Measurements from ENCODE around the gene TTC22.
A peak's percentile ranks its signal among the peaks of the same experiment; 100 is the strongest.
"Not testable (repeated sequence)": the region's sequence is repeated elsewhere in the genome, so short reads cannot be mapped to it uniquely, and the experiment has no call there.

TTC22 gene

DNA sequence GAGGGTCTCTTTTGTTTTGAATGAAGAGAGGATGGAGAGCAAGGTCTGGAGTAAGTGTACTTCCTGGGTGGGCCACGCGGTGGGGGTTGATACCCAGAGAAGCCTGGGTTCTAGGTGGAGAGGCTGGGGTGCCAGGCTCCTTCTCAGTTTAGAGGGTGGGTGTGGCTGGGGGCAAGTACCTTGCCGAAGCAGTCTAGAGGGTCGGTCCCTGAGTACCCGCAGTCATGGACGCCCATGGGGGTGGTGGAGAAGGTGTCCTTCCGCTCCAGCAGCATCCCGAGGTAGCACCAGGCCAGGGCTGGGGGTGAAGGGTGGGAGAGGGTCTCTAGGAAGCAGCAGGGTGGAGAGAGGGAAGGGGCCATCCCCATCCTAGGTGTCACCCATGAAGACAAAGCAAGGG lies 14.3 kb downstream of the TTC22 start:
- DNase-seq (ENCODE audit: low read depth in 2 of 2) = no peak

DNA sequence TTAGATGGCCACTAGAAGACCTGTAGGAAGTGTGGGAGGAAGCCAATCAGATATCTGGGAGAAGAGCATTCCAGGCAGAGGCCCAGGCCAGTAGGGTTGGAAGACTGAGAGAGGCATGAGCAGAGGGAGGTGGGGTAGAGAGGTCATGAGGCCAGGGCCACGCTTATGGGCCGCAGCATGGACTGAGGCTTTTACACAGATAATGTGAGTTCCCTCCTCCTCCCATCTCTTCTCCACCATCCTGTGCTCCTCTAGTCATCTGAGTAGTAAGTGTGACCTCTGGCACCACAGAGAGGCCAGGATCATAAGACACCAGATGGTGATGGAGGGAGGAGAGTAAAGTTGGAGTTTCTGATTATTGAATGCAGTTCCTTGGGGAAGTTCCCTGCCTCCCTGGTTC lies 17.1 kb downstream of the TTC22 start:
- DNase-seq (ENCODE audit: low read depth in 2 of 2) = no peak

DNA sequence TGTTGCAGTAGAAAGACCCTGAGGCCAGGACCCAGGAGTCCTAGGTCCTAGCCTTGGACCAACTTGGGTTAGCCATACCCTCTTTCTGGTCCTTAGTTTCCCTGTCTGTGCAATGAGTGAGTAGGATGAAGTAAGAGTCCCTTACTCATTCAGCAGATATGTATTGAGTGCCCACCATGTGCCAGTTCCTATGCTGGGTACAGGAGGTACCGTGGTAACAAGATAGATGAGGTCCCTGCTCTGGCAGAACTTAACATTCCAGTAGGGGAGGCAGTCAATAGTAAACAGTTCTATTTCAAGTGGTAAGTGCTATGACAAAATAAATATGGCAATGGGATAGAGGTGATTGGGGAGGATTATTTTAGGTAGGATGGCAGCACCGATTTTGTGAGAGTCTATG lies 18.5 kb downstream of the TTC22 start:
- no peak for DNase-seq (ENCODE audit: low read depth in 2 of 2)

DNA sequence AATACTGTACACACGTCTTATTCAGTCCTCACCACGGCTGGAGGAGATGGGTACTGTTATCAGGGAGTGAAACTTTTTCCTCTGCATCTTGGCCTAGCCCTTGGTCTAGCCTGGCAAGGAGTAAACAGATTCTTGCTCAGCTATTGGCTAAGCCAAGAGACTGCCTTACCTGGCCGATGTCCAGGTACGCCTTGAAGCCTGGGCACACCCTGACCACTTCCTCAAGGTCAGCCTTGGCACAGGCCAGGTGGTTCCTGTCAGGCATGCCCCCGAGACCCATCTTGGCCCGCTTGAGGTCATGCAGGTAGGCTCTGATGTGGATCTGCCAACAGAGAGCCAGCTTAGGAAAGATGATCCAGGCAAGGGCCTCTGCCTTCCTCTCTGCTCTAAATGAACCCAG lies 19.0 kb downstream of the TTC22 start:
- DNase-seq (ENCODE audit: low read depth in 2 of 2) = no peak

DNA sequence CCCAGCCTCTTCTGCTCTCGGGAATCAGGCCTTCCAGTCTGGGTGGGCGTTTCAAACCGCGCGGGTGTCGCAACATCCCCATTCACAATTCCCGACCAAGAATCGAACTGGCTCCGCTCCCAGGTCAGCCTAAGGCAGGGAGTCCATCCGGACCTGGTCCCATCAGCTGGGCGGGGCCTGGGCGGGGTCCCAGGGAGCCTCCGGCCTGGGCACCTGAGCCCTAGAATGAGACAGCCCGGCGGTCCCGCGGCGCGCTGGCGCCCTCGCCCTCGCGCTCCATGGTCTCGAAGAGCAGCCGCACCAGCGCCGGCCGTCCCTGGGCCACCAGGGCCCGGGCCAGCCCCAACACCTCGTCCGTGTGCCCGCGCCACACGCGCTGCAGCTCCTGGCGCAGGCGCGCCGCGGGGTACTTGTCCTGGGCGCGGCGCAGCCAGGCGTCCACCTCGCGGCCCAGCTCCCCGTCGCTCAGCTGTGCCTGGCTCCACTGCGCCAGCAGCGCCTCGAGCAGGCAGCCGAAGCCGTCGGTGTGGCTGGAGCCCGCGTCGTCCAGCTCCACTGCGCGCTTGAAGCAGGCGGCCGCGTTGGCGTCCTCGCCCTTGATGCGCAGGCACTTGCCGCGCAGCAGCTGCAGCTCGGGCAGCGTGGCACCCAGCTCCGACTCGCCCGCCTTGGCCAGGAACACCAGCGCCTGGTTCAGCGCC lies 19.9 kb downstream of the TTC22 start:
- DNase-seq (ENCODE audit: low read depth in 2 of 2) = no peak

DNA sequence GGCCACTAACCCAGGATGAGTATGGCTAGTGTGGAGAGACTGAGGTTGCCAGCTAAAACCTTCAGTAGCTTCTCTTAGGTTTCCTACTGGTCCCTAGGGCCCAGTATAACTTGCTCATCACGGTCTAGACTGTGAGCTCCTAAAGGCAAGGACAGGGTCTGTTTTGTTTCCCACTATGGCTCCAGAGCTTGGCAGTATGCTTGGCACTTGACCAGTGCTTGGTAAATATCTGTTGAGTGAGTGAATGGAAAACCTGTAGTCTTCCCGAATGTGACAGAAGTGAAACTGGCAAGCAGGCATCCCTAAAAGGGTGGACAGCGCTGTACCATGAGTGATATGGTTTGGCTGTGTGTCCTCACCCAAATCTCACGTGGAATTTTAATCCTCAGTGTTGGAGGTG lies 23.7 kb downstream of the TTC22 start:
- no peak for DNase-seq (ENCODE audit: low read depth in 2 of 2)

DNA sequence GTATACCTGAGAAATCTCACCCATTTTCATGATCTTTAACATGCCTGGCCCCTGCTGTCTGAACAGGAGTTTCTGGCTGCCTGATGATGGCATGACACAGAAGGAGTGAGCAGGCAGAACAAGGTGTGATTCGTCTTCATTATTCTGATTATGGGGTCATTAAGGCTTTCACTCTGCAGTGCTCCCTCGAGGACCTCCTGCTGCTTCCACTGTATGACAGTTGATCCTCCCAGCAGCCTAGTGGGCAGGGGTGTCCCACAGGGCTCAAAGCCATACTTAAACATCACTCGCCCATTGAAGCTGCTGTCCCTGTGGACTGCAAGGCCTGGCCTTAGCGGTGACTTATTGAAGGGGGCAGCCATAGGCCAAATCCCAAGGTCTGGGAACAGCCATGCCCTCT lies 24.1 kb downstream of the TTC22 start:
- no peak for DNase-seq (ENCODE audit: low read depth in 2 of 2)

DNA sequence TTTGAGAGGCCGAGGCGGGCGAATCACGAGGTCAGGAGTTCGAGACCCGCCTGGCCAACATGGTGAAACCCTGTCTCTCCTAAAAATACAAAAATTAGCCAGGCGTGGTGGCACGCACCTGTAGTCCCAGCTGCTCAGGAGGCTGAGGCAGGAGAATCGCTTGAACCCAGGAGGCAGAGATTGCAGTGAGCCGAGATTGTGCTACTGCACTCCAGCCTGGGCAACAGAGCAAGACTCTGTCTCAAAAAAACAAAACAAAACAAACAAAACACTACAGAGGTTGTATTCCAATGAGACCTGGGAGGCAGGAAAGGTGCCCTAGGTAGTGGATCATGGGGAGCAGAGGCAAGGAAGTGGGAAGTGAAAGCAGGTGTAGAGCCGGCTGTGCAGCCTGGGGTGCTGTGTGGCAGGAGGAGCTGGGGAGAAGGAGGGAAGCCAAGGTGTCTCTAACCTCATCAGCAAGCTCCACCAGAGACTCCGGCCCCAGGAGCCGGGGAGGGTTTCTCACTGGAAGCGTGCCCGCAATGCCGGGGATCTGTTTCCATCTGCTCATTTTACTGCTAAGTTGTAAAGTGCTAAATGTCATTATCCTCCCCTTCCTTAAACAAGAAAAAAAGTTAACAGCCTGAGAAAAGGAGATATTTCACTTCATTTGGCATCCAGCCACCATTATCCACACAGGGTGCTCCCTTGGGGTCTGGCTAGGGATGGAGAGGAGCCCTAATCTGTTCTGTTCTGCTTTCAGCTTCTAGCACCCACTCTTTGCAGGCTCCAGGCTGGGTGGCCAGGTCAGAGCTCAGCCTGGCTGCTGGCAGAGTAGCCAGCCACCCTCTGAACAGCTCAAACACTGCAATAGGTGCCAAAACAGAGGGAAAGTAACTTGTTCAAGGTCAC lies 25.0 kb downstream of the TTC22 start:
- not testable (repeated sequence) for DNase-seq (ENCODE audit: low read depth in 2 of 2)

DNA sequence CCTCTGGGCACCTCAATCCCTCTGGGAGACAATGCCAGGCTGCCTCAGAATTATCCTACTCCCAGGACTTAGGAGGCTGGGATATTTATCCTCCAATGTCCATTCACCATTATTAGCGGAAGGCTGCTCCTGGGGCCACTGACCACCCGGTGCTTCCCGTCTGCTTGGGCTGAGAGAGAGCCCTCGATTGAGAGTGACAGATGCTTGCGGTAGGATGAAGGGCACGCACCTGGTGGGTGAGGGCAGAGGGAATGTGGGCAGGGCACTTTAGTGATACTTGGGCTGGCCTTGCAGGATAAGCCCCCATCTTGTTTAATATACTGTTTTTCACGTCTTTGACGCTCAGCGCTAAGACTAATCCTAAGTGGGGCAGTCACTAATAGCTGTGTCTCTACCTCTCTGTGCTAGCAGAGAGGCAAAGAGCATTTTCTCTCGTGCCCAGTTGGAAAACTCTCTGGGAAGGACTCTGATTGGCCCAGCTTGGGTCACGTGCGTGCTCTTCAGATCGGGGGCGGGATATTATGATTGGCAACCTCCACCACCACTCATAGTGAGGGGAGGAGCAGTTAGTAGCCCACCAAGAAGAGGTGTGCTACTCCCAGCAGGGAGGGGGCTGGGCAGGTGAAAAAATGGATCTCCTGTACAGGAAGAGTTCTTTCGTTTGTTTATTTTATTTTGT lies 26.2 kb downstream of the TTC22 start:
- peak in 1 of 2 donors; percentile 17 for DNase-seq (ENCODE audit: low read depth in 2 of 2)

DNA sequence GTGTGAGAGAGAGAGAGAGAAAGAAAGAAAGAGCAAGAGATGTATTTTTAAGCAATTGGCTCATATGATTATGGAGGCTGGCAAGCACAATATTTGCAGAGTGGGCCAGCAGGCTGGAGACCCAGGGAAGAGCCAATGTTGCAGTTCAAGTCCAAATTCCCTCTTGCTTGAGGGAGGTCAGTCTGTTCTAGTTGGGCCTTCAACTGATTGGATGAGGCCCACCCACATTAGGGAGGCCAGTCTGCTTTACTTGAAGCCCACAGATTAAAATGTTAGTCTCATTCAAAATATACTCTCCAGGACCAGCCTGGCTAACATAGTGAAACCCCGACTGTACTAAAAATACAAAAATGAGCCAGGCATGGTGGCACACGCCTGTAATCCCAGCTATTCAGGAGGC lies 28.2 kb downstream of the TTC22 start:
- DNase-seq (ENCODE audit: low read depth in 2 of 2) = no peak

DNA sequence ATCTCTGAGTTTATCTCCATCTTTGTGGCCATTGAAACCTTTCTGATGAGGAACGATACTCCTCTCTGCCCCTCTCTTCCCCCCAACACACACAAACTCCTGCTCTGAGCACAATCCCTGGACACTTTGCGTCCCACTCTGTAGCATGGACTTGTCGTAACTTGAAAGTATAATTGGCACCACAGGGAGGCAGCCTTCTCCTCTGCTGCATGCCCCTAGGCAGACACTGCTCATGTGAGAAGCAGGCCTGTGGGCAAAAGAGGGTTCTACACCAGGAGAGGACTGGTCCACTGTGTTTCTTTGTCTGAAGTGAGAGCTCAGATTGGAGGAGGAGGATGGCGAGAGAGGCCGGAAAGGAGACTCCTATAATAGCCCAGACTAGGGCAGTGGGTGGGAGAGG lies 33.0 kb downstream of the TTC22 start:
- no peak for DNase-seq (ENCODE audit: low read depth in 2 of 2)

DNA sequence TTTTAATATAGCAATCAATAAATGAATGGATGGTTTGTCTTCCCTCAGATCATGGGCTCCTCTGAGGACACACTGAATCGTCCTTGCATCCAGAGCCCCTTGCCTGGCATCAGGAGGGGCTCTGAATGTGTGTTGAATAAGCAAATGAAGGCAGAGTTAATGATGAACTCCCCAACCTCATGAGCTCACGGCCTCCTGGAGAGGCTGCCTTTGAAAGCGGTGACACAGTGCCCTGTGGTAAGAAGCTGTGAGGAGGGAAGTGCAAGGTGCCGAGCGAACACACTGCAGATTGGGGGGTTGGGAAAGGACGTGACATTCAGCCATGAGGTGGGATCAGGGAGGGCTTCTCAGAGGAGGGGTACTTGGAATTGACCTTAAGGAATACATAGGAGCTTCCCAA lies 33.6 kb downstream of the TTC22 start:
- no peak for DNase-seq (ENCODE audit: low read depth in 2 of 2)

DNA sequence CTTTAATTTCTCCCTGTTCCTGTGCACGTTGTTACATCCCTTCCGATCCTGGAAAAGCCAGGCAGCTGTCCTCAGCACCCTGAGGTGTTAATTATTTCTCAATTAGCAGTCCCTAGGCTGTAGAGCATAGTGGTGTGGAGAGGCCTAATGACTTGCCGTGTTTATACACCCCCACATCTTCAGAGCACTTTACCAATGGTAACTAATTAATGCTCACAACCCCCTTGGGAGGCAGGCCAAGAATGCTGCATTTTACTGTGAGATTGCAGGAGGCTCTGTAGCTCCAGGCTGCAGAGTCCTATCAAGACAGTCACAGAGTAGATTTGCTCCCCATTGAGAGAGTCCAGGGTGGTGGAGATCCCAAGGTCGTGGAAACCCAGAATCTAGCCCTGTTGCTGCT lies 34.4 kb downstream of the TTC22 start:
- no peak for DNase-seq (ENCODE audit: low read depth in 2 of 2)

DNA sequence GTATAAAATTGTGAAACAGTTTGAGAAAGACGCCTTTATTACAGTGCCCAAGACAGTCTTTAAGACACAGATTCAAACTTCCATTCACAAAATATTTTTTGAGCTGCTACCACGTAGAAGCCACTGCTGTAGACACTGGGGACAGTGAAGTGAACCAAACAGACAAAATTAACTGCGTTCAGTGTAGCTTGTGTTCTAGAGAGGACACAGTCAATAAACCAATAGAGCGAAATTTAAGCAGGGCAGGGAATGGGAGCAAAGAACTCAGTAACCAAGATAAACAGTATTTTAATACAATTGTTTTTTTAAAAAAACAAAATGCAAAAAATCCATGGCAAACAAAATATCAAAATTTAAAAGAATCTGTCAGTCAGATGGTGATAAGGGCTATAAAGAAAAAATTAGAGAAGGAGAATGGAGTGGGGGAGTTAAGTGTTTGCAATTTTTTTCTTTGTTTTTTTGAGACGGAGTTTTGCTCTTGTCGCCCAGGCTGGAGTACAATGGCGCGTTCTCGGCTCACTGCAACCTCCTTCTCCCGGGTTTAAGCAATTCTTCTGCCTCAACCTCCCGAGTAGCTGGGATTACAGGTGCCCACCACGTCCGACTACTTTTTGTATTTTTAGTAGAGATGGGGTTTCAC lies 36.1 kb downstream of the TTC22 start:
- DNase-seq (ENCODE audit: low read depth in 2 of 2) = no peak

DNA sequence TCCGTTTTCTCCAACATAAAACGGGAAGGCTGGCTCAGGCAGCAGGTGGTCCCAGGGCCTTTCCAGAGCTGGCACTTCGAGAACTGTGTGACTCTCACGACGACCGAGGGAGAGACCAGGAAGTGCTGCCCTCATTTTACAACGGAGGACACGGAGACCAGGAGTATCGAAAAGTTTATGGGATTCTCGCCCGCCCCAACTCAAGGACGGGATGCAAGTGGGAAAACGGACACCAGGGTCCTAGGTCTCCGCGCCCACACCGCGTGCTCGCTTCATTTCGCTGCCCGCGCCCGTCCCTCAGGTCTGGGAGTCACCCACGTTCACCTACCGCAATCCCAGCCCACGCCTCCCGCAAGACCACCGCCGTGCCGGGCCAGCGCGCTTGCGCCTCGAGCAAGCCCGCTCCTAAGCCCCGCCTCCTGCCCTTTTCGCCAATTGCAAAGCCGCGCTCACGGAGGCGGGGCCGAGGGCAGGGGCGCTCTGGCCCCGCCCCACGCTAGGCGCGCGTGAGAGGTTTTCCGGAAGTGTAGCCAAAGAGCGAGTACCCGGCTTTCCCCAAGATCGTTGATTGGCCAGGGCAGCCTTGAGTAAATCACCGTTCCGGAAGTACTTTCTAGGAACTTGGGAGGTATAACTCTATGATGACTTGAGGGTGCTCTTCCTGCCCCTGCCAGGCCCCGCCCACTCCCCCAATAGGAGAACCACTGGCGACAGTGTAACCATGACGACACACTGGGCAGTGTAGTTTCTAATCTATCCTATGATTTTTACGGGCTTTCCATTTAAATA lies 36.8 kb downstream of the TTC22 start, which contains the start of gene PARS2:
Gene PARS2 (minus strand): TSS at position 391 of the 789 bp plus-strand sequence. CDS start 5,362 bp downstream, outside the sequence.
- peak; percentile 97 to 98 for DNase-seq (ENCODE audit: low read depth in 2 of 2)

DNA sequence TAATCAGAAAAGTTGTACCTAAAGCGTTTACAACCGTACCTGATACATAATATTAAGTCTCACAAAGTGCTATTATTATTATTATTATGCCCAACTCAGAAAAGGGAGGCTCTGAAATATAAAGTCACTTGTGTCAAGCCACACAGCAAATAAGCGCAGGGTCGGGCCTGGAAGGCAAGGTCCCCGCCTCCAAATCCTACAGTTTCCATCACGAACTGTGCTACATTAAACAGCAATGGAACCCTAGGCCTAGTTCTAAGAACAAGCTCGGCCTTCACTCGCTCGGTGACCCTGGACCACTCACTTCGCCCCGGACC lies 37.3 kb downstream of the TTC22 start:
- no peak for DNase-seq (ENCODE audit: low read depth in 2 of 2)

DNA sequence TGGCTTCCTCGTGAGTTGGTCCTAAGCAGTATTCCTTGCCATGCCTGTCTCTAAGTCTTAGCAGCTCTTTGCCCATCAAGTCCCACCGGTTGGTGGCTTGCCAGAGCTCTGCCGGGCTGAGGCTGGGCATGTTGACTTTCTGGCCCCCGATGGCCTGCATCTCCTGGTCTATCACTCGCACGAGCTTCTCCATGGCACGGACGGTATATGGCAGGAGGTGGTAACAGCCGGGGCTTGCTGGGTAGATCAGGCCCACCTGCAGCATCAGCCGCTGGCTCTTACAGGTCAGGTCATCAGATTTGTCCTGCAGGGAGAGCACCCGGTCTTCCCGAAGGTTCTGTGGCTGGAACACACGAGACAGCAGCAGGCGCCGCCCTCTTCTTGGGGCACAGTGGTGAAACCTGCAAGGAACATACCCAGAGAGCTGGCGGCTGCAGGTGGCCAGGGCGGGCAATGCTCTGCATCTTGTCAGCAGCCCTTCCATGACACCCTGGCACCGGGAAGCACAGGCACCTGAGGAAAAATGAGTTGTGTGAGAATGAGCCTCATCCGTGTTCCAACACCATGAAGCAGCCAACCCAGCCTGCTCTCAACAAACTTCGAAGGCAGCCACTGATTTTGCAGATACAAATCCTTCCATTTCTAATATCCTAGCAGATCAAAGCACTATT lies 42.3 kb downstream of the TTC22 start:
- DNase-seq (ENCODE audit: low read depth in 2 of 2) = no peak

DNA sequence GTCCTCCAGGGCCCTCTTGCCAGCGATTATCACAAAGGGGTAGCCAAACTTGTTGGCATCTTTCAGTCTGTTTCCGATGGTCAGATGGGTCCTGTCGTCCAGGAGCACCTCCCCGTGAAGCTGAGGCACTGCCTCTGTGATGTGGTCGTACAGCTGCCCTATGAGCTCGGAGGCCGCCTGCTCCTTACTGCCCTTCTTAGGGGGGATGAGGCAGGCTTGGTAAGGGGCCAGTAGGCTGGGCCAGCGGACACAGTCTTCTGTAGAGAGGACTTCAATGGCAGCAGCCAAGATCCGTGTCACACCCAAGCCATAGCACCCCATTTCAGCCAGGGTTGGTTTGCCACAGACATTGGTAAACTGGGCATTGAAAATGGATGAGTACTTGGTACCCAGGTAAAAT lies 43.3 kb downstream of the TTC22 start:
- no peak for DNase-seq (ENCODE audit: low read depth in 2 of 2)

DNA sequence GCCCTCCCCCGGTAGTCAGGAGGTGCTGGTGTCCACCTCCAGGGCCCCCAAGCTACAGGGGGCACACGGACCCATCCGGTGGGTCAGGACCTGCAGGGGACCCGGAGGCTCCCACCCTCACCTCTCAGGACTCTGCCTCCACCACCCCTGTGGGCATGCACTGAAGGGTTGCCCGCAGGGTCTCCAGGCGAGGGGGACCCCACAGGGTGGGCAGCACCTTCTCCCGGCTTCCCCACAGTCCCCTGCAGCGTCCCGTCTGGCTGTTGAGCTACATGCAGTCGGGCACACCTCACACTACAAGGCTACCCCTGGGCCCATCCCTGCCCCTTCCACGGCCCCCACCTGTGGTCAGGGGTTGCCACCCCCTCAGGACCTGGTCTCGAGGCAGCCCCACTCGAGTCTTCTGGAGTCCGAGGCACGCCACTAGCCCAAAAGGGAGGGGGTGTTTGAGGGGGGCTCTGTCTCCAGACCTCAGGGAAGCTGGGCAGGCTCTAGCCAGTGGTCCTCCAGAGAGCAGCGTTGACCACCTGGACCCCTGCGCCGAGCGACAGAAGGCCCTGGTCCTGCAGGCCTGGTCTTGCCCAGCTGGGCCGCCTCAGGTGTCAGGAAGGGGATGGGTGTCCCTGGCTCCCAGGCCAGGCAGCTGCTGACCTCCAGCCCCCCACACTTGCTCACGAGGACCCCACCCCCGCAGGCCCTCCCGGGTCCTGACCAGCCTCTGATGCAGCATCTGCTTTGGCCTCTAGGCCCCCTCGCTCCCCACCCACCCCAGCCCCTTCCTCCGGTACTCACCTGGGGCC lies 46.4 kb downstream of the TTC22 start:
- DNase-seq (ENCODE audit: low read depth in 2 of 2) = no peak

DNA sequence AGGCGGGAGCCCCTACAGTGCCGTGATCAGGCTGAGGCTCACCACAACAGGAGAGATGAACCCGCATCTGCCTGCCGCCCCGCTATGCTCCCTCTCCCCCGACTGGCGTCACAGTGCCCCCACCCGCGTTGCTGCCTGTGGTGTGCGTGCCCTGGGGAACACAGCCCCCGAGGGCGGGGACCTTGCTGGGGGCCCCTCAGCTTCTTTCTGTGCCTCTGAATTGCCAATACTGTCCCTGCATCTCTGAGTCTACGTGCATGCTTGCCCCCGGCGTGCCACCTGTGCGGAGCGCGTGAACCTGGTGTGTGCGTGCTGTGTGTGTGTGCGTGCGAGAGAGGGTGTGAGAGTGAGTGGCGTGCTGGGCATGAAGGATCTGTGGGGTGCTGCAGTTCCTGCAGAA lies 47.1 kb downstream of the TTC22 start:
- no peak for DNase-seq (ENCODE audit: low read depth in 2 of 2)
